Middle frontal gyrus (tissue), 1 donor: Measurements from ENCODE around the gene KDM5A.

Experiments used
- DNase-seq: peaks from one replicate; pipeline ENCODE4 v3.0.0-alpha.2; 2015; ENCODE audit warnings: low spot score; ENCODE audit errors: extremely low spot score

The KDM5A gene

DNA sequence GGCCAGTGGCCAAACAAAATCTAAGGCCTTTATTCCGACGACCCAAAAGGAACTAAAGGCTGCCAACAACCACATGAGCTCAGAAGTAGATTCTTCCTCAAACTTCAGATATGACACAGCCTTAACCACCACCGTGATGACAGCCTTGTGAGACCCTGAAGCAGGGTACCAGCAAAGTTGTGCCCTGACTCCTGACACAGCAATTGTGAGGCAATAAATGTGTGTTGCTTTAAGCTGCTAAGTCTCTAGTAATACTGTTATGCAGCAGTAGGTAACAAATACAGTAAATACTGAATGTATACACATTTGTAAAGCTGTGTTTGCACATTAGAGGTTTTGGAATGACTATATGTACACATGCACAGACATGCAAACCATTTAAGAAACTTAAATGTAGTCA is 115.7 kb downstream of the KDM5A start:
- DNase-seq, result no peak

DNA sequence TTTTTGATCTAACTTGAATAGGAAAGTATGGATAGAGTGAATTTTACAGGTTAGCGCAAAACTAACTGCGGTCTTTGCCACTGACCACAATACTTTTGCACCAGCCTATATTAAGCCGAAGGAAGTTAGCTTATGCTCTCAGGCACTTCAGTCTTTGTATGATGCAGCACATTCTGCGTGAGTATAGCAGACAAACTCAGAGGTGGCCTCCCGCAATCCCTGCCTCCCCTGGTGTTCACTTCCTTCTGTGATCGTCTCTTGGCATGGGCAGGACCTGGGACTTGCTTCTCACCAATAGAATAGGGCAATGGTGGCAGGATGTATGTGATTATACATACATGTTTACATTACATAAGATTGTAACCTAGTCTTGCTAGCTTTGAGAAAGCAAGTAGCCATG is 116.2 kb downstream of the KDM5A start:
- DNase-seq, result no peak

DNA sequence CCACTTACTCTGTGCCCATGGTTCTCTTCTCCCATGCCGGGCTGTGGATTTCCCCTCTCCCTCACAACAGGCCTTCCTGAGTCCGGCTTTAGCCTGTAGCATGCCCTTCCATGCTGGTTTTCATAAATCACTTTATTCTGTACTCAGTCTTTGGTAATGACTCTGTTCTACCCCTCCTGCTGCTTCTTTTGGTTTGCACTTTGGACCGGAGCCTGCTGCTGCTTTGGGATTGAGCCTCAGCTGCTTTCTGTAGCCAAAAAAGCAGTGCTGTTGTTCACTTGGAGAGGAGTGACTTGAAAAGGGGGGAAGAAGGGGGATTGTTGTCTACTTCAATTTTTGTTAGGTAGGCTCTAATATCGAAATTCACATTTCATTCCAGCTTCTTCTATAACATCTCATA is 118.0 kb downstream of the KDM5A start:
- no peak for DNase-seq

DNA sequence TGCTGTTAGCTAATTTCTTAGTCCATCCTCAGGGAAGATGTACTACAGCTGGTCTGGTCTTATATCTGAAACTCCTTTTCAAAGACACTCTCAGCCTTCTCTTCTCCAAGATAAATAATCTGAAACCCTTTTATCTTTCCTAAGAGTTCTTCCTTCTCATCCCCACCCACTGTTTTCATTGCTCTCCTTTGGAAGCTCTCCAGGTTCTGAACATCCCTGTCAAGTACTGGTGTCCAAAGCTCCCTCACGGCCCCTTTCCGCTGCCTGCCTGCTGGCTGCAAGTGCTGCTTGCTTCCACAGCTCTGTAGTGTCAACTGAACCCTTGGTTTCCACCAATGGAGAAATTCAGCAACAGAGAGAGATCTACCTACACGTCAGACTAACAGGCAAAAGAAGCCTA is 119.9 kb downstream of the KDM5A start:
- DNase-seq, result no peak

DNA sequence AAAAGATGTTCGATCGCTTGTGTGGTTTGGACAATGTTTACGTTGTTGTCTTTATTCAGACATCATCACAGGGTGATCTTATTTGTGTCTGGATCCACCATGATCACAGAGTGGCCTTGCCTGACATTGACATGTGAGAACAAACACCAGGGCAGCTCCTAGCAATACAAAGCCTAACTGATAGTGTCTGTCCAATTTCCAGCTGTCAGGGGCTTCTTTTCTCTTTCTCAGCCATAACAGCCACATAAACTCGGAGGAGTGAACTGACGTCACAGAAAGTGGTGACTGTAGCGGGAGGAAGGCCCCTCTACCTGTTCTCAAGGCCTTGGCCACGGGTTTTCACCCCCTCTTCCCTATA is 120.7 kb downstream of the KDM5A start:
- no peak for DNase-seq

DNA sequence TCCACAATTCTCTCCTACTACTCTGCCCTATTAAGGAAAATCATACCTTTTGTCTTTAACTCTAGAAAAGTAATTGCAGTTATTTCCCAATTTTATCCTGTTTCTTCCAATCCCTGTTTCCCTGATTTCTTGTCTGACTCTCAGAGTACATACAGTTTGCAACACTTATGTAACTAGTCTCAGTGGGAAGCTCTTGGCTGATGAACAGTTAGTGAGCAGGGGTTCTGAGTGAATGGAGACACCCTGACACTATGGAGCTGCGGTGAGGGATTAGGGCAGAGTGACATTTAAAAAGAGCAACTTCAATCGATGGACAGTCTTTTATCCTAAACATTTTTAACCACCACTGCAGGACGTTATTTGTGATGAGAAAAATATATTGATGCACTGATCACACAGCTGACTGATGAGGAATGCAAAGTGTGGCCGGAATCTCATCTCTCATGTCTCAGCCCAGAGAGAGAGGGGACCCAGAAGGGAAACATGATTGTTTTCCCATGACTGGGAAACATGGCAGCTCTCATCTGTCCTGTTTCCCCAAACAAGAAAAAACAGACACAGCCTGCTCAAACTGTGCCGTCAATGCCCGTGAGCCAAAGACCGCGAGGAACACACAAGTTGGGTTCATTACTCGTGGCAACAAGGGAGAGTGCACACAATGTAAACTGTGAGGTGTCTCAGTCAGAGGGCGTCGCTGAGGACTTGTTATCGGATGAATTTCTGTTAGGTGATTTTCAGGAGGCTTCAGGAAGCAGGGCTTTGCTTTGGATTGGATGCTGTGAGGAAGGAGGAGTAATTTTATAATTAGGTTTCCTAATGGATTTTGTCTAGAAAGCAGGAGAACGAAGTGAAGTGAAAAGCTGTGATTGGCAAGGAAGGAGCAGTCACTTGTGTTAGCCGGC is 121.3 kb downstream of the KDM5A start:
- DNase-seq, result no peak

DNA sequence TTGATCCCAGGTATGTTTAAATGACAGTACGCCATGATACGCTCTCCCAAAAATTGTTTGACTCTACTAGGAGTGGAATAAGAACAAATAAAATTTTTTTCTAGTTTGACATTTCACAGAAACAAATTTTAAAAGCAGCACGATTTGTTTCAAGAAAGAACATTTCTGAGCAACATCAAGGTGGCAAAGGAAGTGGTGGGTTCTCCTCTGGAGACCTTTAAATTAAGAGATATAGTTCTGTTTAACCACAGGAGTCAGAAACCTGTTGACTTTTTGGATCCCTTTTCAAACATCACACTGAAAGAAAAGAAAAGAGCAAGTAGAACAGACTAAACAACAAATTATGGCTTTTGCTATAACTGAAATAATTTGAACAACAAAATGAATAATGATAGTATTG is 124.0 kb downstream of the KDM5A start:
- no peak for DNase-seq

DNA sequence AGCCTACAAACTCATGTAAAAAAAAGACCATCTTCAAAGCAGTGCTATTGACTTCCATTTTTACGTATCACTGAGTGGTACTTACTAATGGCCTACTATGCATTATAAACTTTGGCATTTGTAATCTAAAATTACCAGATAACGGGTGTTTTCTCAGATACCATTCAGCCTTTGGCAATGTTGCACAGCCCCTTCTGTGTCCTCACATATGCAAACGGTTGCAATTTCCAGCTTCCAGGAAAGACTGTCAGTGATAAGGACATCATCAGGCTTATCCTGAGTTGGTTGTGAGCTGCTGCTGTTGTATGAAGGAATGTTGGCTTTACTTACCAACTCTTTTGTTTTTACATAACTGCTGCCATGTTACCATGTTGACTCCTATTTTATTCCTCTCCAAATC is 124.9 kb downstream of the KDM5A start:
- no peak for DNase-seq

DNA sequence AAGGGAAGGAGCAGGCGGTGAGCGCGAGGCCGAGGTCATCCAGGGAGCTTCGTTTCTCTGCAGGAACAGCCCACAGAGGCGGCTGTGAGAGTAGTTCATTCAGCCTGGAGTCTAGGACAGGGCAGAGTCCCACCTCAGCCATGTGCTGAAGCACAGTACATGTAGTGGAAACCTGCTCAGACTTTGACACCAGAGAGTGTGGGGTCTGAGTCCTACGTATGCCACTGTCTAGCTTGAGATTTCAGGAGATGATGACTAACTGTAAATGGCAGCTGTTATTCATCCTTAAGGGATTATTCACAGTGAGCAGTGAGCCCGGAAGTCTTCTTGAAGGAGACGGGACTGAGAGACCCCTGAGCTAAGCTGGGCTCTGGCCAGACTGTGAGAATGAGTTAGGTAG is 125.5 kb downstream of the KDM5A start:
- no peak for DNase-seq

DNA sequence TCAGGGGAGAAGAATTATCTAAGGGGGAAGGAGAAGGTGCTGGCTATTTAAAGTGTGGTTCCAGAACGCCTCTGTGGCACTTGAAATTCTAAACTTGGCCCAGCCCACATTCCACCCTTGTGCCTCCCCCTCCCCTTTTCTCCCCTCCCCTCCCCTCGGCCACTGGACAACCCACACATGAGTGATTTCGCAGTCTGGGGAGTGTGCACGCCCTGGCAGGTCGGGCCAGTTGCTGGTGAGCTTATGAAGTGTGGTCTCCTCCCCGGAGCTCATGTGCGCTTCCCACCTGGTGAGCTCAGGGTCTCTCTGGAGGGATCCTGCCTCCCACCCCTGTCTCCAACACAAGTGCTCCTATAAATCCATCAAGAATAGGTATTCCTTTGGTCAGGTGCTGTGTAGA is 126.3 kb downstream of the KDM5A start, which contains the start of gene SLC6A13:
Gene SLC6A13, minus strand, starts transcription at position 20 of the 400 bp plus-strand sequence. CDS start 2,784 bp downstream, outside the sequence.
- no peak for DNase-seq

DNA sequence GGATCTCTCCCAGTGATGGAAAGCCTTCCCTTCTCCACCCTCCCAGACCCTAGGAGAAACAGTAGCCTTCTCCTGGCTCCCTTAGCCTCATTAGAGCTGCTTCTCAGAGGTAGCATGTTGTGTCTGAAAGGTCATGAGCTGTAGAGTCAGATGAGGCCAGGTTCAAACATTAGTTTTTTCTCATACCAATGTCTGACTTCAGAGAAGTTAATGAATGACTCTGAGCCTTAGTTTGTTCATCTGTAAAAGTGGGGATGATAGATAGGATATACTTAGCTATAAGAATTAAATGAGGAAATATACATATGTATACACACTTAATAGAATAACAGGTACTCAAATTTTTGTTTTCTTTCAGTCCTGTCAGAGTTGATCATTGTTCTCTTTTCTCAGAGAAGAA is 127.0 kb downstream of the KDM5A start:
- DNase-seq, result no peak

DNA sequence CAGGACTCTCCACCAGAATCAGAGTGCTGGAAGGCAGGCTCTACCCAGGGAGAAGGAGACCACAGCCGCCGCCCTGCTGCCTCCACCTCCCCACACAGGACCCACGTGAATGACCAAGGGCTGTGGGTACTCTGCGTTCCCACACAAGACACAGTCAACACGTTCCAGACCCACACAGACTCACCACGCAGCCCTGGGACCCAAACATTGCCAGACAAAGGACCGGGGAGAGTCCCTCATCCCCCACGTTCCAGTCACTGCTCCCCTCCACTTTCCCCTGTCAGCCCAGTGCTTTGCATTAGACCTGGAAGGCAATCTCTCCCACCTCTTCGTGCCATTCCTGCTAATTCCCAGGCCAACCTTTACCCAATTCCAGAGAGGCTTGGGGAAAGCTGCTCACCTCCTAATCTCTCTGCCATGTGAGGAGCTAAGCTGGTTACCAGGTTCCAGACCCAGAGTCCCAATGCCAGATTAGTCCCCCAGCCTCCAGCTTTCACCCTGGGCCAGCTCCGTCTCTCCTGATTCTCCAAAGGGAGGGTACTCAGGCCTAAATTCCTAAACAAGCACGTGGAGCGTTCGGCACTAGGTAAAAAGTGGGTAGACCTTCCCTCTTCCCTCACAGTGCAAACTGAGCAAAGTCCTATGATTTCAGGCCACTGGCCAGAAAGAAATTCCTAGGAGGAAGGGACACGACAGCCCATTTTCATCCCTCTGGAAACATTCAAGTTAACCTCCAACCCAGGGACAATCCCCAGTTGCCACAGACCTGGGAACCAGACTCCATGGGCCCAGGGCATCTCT is 131.4 kb downstream of the KDM5A start:
- DNase-seq, result no peak

DNA sequence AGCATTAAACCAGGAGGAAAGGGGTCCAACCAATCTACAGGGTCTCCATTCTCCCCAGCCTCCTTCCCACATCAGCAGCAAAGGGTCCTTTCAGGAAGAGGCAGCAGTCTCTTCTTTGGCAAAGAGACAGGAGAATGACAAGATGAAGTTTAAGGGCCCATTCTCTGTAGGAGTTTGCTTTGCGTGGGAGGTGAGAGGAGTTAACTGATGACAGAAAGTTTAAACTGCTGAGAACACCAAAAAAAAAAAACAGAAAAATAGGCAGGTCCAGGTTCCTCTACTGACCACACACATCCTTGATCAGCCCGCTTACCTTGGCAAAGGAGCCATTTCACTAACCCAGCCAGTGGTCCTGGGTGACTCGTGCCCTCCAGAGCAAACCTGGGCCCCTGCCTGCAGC is 132.2 kb downstream of the KDM5A start:
- DNase-seq, result no peak

DNA sequence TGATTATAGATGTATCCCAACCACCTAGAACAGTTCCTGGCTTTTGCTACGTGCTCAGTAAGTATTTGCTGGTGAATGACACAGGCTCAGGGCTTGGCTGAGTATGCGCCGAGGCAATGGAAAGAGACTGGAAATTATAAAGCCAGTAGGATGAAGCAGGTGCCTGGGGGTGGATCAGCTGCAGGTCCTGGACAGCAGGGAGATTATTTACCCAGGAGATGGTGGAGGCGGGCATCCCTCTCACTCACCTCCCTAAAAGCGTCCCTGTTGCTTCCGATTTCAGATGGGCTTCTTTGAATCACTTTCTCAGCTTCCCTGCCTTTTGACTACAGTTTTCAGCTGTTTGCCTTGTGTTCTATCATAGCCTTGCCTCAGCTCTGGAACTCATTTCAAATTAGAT is 132.9 kb downstream of the KDM5A start:
- DNase-seq, result no peak

DNA sequence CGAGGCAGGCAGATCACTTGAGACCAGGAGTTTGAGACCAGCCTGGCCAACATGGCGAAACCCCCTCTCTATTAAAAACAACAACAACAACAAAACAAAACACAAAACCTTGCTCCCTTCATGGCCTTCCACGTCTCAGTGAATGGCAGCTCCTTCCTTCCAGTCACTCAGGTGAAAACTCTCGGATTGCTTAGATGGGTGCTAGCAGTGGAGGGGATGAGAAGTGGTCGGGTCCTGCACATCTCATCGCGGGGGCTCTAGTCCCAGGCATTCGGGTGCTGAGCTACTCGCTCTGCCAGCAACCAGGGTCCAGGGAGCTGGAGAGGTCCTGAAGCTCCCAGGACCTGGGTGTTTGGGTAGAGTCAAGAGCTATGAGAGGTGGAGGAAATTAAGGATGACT is 134.2 kb downstream of the KDM5A start:
- no peak for DNase-seq

DNA sequence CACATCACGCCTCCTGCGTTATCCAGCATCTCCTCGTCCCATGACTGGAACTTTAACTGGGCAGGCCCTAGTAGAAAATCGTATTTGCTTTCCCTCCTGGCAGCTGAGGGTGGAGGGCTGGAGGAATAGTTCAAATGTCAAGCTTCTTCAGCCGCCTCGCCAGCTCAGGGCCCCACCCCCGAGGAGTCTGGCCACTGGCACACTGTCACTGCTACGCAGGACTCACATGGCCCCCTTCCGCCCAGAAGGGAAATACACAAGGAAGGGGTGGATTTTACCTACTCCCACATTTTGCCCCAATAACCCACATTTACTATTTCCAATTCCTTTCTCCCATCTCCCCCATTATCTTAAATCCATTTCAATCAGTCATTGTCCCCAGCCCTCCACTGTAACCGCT is 135.1 kb downstream of the KDM5A start:
- DNase-seq, result no peak

DNA sequence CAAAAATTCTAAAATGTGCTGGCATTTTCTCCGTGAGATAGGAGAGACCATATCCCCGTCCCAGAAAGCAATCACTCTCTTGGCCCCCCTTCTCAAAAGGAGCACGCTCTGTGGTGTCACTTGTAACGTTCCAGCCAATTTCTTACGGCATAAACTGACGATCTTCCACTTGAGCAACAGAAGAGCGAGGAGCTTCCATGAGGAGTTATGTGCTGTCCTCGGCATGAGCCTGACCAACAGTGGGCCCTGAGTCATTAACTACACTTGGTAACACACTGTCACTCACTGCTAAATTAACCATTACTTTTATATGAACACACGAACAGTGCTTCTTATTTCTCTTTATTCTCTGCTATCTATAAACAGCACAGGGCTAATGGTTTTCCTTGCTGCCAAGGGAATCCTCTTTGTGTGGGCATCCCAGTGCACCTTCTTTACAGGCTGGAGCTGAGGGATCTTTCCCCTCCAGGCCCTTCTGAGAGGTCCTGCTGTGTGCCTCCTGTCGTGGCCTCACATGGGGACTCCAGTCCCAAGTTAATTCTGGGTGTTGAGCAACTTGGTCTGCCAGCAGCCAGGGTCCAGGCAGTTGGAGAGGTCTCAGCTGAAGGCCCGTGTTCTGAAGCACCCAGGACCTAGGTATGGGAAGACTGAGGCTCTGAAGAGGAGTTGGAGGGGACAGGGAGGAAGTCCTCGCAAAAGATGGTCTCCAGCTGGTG is 135.8 kb downstream of the KDM5A start:
- no peak for DNase-seq

DNA sequence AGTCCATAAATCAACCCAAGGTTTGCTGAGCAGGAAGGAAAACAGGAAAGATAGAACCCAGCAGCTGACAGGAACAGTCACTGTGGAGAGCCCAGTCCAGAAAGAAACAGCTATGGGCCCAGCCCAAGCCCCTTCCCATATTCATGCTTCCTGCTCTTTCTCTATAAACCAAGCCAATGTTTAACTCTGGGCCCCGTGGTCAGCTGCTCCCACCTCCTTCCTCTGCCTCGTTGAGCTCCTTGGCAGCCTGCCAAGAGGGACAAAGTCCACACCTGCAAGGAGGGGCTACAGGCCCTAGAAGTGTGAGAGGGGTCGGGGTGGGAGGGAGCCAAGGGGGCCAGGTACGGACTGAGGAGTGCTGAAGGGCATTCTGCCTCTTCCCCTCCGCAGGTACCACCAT is 136.5 kb downstream of the KDM5A start:
- no peak for DNase-seq

DNA sequence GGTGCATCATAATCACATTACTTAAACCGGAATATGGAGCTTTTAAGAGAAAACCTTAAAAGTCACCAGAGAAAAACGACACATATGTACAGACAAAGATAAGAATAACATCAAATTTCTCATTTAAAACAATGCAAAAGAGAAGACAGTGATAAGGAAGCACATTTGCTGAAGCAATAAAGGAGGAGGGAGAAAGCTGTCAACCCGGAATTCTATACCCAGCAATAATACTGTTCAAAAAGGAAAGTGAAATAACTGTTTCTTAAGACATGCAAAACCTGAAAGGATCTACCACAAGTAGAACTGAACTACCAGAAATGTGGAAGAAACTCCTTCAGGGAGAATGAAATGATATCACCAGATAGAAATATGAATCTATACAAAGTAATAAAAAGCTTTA is 141.8 kb downstream of the KDM5A start:
- DNase-seq, result no peak

DNA sequence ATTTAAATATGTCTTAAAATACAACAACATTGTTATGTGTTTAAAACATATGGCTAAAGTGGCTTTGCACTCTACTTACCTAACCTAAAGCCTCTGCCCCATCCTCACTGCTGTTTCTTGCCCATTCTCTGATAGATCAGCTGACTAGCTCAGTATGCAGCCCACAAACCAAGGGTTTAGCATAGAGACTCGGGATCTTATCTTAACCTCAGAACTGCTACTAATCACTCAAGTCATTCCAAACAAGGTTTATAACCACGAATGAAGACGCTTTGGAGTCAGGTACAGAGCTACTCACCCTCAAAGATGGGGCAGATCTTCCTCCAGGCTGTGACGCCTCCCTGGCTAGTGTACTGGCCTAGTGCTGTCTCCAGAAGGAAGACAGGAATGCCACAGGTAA is 145.7 kb downstream of the KDM5A start:
- no peak for DNase-seq

DNA sequence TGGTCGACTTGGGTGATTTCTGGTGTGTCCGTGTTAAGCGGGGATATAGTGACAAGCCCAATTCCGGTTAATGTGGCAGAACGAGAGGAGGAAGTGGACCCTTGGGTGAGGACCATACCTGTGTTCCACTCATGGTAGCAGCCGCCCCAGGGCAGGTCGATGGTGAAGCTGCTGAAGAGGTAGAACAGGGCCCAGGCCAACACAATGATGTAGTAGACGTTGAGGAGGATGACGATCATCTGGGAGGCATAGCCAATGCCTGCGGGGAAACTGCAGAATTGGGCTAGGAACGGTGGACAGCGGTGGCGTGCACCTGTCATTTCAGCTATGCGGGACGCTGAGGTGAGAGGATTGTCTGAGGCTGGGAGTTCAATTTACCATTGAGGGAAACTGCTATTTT is 146.6 kb downstream of the KDM5A start:
- no peak for DNase-seq

DNA sequence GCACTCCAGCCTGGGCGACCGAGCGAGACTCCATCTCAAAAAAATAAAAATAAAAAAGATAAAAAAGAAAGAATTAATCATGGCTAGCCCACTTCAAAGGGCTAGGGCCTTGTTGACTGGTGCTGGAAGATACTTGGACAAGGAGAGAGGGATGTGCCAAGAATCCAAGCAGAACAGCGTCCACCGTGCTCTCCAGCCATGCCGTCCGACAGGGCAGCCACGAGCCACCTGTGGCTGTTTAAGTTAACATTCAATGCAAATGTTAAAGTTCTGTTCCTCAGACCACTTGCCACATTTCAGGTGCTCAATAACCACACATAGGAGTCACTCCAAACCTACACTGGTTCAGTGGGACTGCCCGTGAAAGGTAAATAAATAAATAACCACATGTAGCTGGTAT is 147.9 kb downstream of the KDM5A start:
- no peak for DNase-seq
